Islet of Langerhans (tissue), 1 donor: Measurements from ENCODE around the gene WNK1.

Experiments used
- FAIRE-seq: peaks from one replicate; lab custom pipeline; 2011; peaks lifted over from hg19 to GRCh38; lab: Jason Lieb, UNC

Gene WNK1

DNA sequence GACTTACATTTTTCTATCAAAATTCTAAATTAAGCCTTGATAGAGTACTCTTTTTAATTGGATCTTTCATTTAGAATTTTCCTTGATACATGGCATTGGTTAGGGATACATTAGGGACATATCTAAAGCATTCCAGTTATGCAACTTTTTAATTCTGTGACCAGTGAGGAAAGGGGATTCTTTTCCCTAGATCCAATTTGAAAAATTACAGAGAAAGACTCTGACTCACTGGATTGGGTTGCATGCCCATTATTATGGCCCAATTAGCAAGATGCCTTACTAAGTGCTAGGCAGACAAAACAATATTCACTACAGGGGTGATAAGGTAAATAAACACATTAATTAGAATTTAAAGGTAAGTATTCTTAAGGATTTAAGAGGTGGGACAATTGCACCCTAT lies 202.4 kb downstream of the WNK1 start:
- no peak for FAIRE-seq

DNA sequence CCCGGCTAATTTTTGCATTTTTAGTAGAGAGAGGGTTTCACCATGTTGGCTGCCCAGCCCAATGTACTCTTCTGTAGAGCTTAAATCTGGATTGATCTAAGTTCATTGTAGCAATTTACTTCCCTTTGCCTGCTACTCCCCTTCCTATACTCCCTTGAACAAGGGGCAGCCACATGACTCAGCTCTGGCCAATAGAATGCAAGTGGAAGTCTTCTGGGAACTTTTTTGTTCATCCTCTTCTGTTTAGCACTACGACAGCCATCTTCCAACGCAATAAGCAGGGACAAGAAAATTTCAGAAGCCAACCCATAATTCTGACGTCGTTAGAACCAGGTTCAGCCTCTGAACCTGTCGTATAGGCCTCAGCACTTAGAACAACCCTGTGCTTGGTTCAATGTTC lies 203.6 kb downstream of the WNK1 start:
- FAIRE-seq: no peak

- no peak for FAIRE-seq
Observed at GRCh38 chr12:958588-959123, 206.3 kb downstream of the WNK1 start.
